ENCODE measurements around the gene KCNN3. TPM values are rescaled to one million over a fixed set of nuclear protein-coding genes. Genes with fewer than 3 reads are reported as not detected.

The KCNN3 gene
- total and polyA plus RNA-seq, 4 donors = 0.47 to 4.9 (median 1.9) TPM

DNA sequence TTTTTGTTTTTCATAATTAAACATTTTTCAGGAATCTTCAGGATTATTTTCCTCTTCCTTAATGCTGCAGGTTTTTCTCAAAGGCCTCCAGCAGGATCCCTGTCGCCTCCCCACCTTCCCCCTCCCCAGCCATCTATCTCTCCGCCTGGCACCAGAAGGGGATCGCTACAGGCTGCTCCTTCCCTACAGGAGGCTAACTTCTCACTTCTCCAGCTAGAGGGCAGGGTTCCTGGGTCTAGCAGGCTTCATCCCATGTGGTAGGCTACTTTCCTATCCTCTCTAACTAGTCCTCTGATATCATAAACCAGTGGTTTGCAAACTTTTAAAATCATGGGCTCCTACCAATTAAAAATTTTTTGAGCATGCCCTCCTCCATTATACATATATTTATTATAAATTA is 104.1 kb downstream of the KCNN3 start:
- peaks cover 0 to 31% (median 10%) of the 10 kb centered on the region in 3 donors for H3K27me3 ChIP-seq (ENCODE audit: control insufficient read depth in 3 of 3, insufficient read depth in 3 of 3, low read length in 2 of 3)
- peak in 2 of 3 donors; percentile 27 to 31 for DNase-seq
- H3K9ac ChIP-seq (ENCODE audit: insufficient read depth in 1 of 2, low read length in 2 of 2) = no peak overlapping the region
- 35 to 65% methylated on average over 3 of the region's 3 CpGs for WGBS, 2 donors
- H3K4me3 ChIP-seq = no peak overlapping the region
- ATAC-seq (ENCODE audit: insufficient read depth, low FRiP score) = no peak
- H3K9me3 ChIP-seq (ENCODE audit: control insufficient read depth in 4 of 4, insufficient read depth in 3 of 4, low read length in 3 of 4) = no peaks in the 10 kb centered on the region
- H3K4me1 ChIP-seq (ENCODE audit: control insufficient read depth in 5 of 5, insufficient read depth in 5 of 5, low read length in 5 of 5) = no peaks in the 10 kb centered on the region
- no peaks in the 10 kb centered on the region for H3K36me3 ChIP-seq (ENCODE audit: control insufficient read depth in 4 of 4, insufficient read depth in 4 of 4, low read length in 4 of 4)
- H3K27ac ChIP-seq (ENCODE audit: low read depth in 1 of 2, low read length in 1 of 2) = no peak overlapping the region
- TF ChIP-seq, protein P1, sequence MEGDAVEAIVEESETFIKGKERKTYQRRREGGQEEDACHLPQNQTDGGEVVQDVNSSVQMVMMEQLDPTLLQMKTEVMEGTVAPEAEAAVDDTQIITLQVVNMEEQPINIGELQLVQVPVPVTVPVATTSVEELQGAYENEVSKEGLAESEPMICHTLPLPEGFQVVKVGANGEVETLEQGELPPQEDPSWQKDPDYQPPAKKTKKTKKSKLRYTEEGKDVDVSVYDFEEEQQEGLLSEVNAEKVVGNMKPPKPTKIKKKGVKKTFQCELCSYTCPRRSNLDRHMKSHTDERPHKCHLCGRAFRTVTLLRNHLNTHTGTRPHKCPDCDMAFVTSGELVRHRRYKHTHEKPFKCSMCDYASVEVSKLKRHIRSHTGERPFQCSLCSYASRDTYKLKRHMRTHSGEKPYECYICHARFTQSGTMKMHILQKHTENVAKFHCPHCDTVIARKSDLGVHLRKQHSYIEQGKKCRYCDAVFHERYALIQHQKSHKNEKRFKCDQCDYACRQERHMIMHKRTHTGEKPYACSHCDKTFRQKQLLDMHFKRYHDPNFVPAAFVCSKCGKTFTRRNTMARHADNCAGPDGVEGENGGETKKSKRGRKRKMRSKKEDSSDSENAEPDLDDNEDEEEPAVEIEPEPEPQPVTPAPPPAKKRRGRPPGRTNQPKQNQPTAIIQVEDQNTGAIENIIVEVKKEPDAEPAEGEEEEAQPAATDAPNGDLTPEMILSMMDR (IDR thresholded peaks at IDR 0.05; ENCODE audit: control extremely low read depth, extremely low read depth) = no peak

DNA sequence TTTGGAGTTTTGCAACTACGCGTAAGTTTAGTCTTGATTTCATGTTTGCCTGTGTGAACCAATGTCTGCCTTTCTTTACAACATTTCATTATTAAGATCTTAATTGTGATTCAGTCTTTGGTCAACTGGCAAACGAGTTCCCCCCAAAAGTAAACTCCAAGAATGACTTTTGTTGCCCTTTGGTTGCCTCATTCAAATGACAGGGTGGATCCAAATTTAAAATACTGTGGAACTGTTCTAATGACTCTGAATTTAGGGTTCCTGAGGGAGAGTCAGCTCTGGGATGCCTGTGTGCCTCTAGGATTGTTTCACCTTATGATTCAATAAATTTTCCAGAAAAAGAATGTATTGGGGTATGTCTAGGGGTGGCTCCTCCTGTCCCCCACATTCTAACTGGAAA is 105.3 kb downstream of the KCNN3 start:
- Histone ChIP-seq H3K9ac (ENCODE audit: insufficient read depth in 1 of 2, low read length in 2 of 2) (no peak overlapping the region), H3K4me1 (ENCODE audit: control insufficient read depth in 5 of 5, insufficient read depth in 5 of 5, low read length in 5 of 5) (peaks cover 0 to 5% (median 0%) of the 10 kb centered on the region in 5 donors), H3K4me3 (no peak overlapping the region), H3K9me3 (ENCODE audit: control insufficient read depth in 4 of 4, insufficient read depth in 3 of 4, low read length in 3 of 4) (no peaks in the 10 kb centered on the region), H3K36me3 (ENCODE audit: control insufficient read depth in 4 of 4, insufficient read depth in 4 of 4, low read length in 4 of 4) (no peaks in the 10 kb centered on the region), H3K27me3 (ENCODE audit: control insufficient read depth in 3 of 3, insufficient read depth in 3 of 3, low read length in 2 of 3) (peaks cover 0 to 36% (median 13%) of the 10 kb centered on the region in 3 donors), H3K27ac (ENCODE audit: low read depth in 1 of 2, low read length in 1 of 2) (no peak overlapping the region)
- ATAC-seq (ENCODE audit: insufficient read depth, low FRiP score) (no peak), DNase-seq (no peak)
- 83 to 89% methylated on average over 3 of the region's 3 CpGs for WGBS, 2 donors
- TF ChIP-seq, protein P1 (IDR thresholded peaks at IDR 0.05; ENCODE audit: control extremely low read depth, extremely low read depth) = no peak

DNA sequence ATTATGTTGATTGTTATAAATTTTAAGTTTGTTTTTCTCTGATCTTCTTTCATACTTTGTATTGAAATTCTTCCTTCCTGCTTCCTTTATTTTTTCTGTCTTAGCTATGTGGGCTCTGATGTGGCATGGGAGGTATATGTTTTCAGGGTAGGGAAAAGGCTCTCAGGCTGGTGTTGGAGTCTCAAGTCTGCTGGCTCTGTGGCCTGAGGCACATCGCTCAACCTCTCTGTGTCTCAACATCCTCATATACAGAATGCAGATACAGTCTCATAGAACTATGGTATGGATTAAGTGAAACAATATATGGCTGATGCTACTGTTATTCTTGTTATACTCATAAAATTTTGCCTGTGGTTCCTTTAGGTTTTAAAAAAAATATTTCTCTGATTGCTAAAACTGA is 105.9 kb downstream of the KCNN3 start:
- no peak overlapping the region for H3K9ac ChIP-seq (ENCODE audit: insufficient read depth in 1 of 2, low read length in 2 of 2)

More for the DNA sequence above, 105.9 kb downstream of the KCNN3 start:
- Histone ChIP-seq H3K4me1 (ENCODE audit: control insufficient read depth in 5 of 5, insufficient read depth in 5 of 5, low read length in 5 of 5) (peaks cover 0 to 5% (median 0%) of the 10 kb centered on the region in 5 donors), H3K27ac (ENCODE audit: low read depth in 1 of 2, low read length in 1 of 2) (no peak overlapping the region), H3K9me3 (ENCODE audit: control insufficient read depth in 4 of 4, insufficient read depth in 3 of 4, low read length in 3 of 4) (no peaks in the 10 kb centered on the region), H3K36me3 (ENCODE audit: control insufficient read depth in 4 of 4, insufficient read depth in 4 of 4, low read length in 4 of 4) (no peaks in the 10 kb centered on the region), H3K27me3 (ENCODE audit: control insufficient read depth in 3 of 3, insufficient read depth in 3 of 3, low read length in 2 of 3) (peaks cover 0 to 38% (median 17%) of the 10 kb centered on the region in 3 donors), H3K4me3 (no peak overlapping the region)
- ATAC-seq (ENCODE audit: insufficient read depth, low FRiP score) (no peak), DNase-seq (no peak)
- WGBS, 2 donors = 94 to 98% methylated on average over 1 of the region's 1 CpG
- TF ChIP-seq, protein P1 (IDR thresholded peaks at IDR 0.05; ENCODE audit: control extremely low read depth, extremely low read depth) = no peak

All from lung (tissue), 12 donors.